Karpas-422 (cell line): ENCODE measurements around the gene TCHHL1. TPM values are rescaled to one million over a fixed set of nuclear protein-coding genes. Genes with fewer than 3 reads are reported as not detected.
"Not testable (repeated sequence)": the region's sequence is repeated elsewhere in the genome, so short reads cannot be mapped to it uniquely, and the experiment has no call there.

Experiments
- DNase-seq: peaks from one replicate; pipeline ENCODE4 v3.0.0-alpha.2; 2015
- H2AFZ ChIP-seq: fragments of 200-600 bp; sonication (generic); 2 replicates; pipeline ENCODE4 v1.6.1; 2014; ENCODE audit warnings: antibody characterized with exemption, low read length, mixed read lengths
- H3K27ac ChIP-seq: fragments of 200-600 bp; sonication (generic); 2 replicates; pipeline ENCODE4 v1.5.1; 2014; ENCODE audit warnings: mild to moderate bottlenecking, low read length, moderate library complexity
- H3K27me3 ChIP-seq: fragments of 200-600 bp; sonication (generic); 2 replicates; pipeline ENCODE4 v1.6.1; 2014; ENCODE audit warnings: low read length, mixed read lengths
- H3K36me3 ChIP-seq: fragments of 200-600 bp; sonication (generic); 2 replicates; pipeline ENCODE4 v1.6.1; 2014; ENCODE audit warnings: low read length, mixed read lengths; ENCODE audit not compliant: insufficient read depth
- H3K4me1 ChIP-seq: fragments of 200-600 bp; sonication (generic); 2 replicates; pipeline ENCODE4 v1.6.1; 2014; ENCODE audit warnings: mild to moderate bottlenecking, low read length, mixed read lengths
- H3K4me2 ChIP-seq: fragments of 200-600 bp; sonication (generic); 2 replicates; pipeline ENCODE4 v1.6.1; 2014; ENCODE audit warnings: low read length, low read depth, mild to moderate bottlenecking; ENCODE audit not compliant: poor library complexity, severe bottlenecking
- H3K4me3 ChIP-seq: fragments of 200-600 bp; sonication (generic); 2 replicates; pipeline ENCODE4 v1.5.1; 2014; ENCODE audit warnings: mild to moderate bottlenecking, antibody characterized with exemption, low read length, mixed read lengths
- H3K79me2 ChIP-seq: fragments of 200-600 bp; sonication (generic); 2 replicates; pipeline ENCODE4 v1.6.1; 2014; ENCODE audit warnings: mild to moderate bottlenecking, low read length, mixed read lengths
- H3K9ac ChIP-seq: fragments of 200-600 bp; sonication (generic); 2 replicates; pipeline ENCODE4 v1.6.0; 2014; ENCODE audit warnings: low read length
- H3K9me2 ChIP-seq: fragments of 200-600 bp; sonication (generic), shearing (Covaris generic); replicated peaks from 2 replicates; pipeline ENCODE4 v1.6.0; 2014; ENCODE audit warnings: mild to moderate bottlenecking, low read length, moderate library complexity; ENCODE audit not compliant: insufficient read depth
- H3K9me3 ChIP-seq: fragments of 300-700, 200-600 bp; sonication (generic); 2 replicates; pipeline ENCODE4 v1.6.1; 2014; ENCODE audit warnings: low read length, mixed read lengths
- H4K20me1 ChIP-seq: fragments of 200-600 bp; sonication (generic); 2 replicates; pipeline ENCODE4 v1.6.1; 2014; ENCODE audit warnings: mild to moderate bottlenecking, antibody characterized with exemption, low read length, low read depth; ENCODE audit not compliant: insufficient read depth
- total RNA-seq: library from RNA; depleted of rRNA; stranded (reverse); fragments of >200 nt; shearing (Covaris generic); gene quantifications from 2 replicates; pipeline ENCODE4 v1.2.3, GENCODE V29; 2014; ENCODE audit warnings: low replicate concordance

The TCHHL1 gene
- total RNA-seq, 1 experiment from 2014 or later: not detected

- Histone ChIP-seq H3K27me3 (no peaks in the 10 kb centered on the region), H3K4me2 (no peak overlapping the region)
- DNase-seq: no peak
These were observed 19.4 kb upstream of the TCHHL1 start for GRCh38 chr1:152107984-152108881.

GRCh38 chr1:152107031-152107983 lies 18.4 kb upstream of the TCHHL1 start:
- H3K4me3 ChIP-seq: no peak overlapping the region
- H3K79me2 ChIP-seq: no peaks in the 10 kb centered on the region
- H4K20me1 ChIP-seq: no peaks in the 10 kb centered on the region
- H3K4me2 ChIP-seq: no peak overlapping the region
- H3K27ac ChIP-seq: no peak overlapping the region
- no peaks in the 10 kb centered on the region for H3K36me3 ChIP-seq
- no peak overlapping the region for H3K9ac ChIP-seq
- H3K9me2 ChIP-seq: no peaks in the 10 kb centered on the region
- H3K27me3 ChIP-seq: no peaks in the 10 kb centered on the region
- H3K4me1 ChIP-seq: peaks cover 13% of the 10 kb centered on the region
- no peaks in the 10 kb centered on the region for H3K9me3 ChIP-seq
- DNase-seq: no peak
- no peak overlapping the region for H2AFZ ChIP-seq

More at GRCh38 chr1:152107984-152108881, 19.4 kb upstream of the TCHHL1 start:
- H3K4me3 ChIP-seq: no peak overlapping the region
- no peaks in the 10 kb centered on the region for H3K79me2 ChIP-seq
- no peaks in the 10 kb centered on the region for H3K9me2 ChIP-seq
- H3K4me1 ChIP-seq: peaks cover 20% of the 10 kb centered on the region
- H4K20me1 ChIP-seq: no peaks in the 10 kb centered on the region
- no peak overlapping the region for H3K9ac ChIP-seq
- no peak overlapping the region for H3K27ac ChIP-seq
- no peaks in the 10 kb centered on the region for H3K36me3 ChIP-seq
- no peaks in the 10 kb centered on the region for H3K9me3 ChIP-seq
- no peak overlapping the region for H2AFZ ChIP-seq

- H4K20me1 ChIP-seq: no peaks in the 10 kb centered on the region
- no peaks in the 10 kb centered on the region for H3K4me1 ChIP-seq
- H3K27me3 ChIP-seq: no peaks in the 10 kb centered on the region
- no peaks in the 10 kb centered on the region for H3K9me3 ChIP-seq
- no peak overlapping the region for H3K27ac ChIP-seq
- no peaks in the 10 kb centered on the region for H3K36me3 ChIP-seq
- no peak overlapping the region for H3K9ac ChIP-seq
- no peak overlapping the region for H2AFZ ChIP-seq
- no peak overlapping the region for H3K4me3 ChIP-seq
- DNase-seq: no peak
- H3K4me2 ChIP-seq: no peak overlapping the region
- no peaks in the 10 kb centered on the region for H3K79me2 ChIP-seq
- H3K9me2 ChIP-seq: no peaks in the 10 kb centered on the region
These were observed 16.0 kb upstream of the TCHHL1 start for GRCh38 chr1:152104854-152105253.

GRCh38 chr1:152096931-152097330 lies 8.1 kb upstream of the TCHHL1 start:
- Histone ChIP-seq H2AFZ (no peak overlapping the region), H4K20me1 (no peaks in the 10 kb centered on the region), H3K4me2 (no peak overlapping the region), H3K27ac (no peak overlapping the region), H3K9ac (no peak overlapping the region), H3K27me3 (no peaks in the 10 kb centered on the region), H3K4me3 (no peak overlapping the region), H3K9me2 (no peaks in the 10 kb centered on the region), H3K9me3 (no peaks in the 10 kb centered on the region), H3K36me3 (no peaks in the 10 kb centered on the region), H3K4me1 (no peaks in the 10 kb centered on the region), H3K79me2 (no peaks in the 10 kb centered on the region)
- no peak for DNase-seq

- H3K79me2 ChIP-seq: no peaks in the 10 kb centered on the region
- no peaks in the 10 kb centered on the region for H3K36me3 ChIP-seq
These were observed 2.1 kb downstream of the TCHHL1 start for GRCh38 chr1:152086760-152087159.

GRCh38 chr1:152084853-152085252 lies 4.0 kb downstream of the TCHHL1 start:
- Histone ChIP-seq H3K36me3 (no peaks in the 10 kb centered on the region), H3K79me2 (no peaks in the 10 kb centered on the region), H2AFZ (no peak overlapping the region), H3K4me3 (no peak overlapping the region), H3K9me2 (no peaks in the 10 kb centered on the region), H3K27ac (no peak overlapping the region), H3K4me2 (no peak overlapping the region), H3K4me1 (no peaks in the 10 kb centered on the region), H3K27me3 (no peaks in the 10 kb centered on the region), H3K9ac (no peak overlapping the region), H3K9me3 (no peaks in the 10 kb centered on the region), H4K20me1 (no peaks in the 10 kb centered on the region)
- DNase-seq: no peak

More at GRCh38 chr1:152086760-152087159, 2.1 kb downstream of the TCHHL1 start:
- Histone ChIP-seq H3K27ac (no peak overlapping the region), H3K4me1 (no peaks in the 10 kb centered on the region), H4K20me1 (no peaks in the 10 kb centered on the region), H2AFZ (no peak overlapping the region), H3K4me3 (no peak overlapping the region), H3K9me3 (no peaks in the 10 kb centered on the region), H3K27me3 (no peaks in the 10 kb centered on the region), H3K9me2 (no peaks in the 10 kb centered on the region), H3K4me2 (no peak overlapping the region), H3K9ac (no peak overlapping the region)
- no peak for DNase-seq

- H3K9ac ChIP-seq, H3K9me3 ChIP-seq, H2AFZ ChIP-seq, DNase-seq, H3K4me2 ChIP-seq, H3K79me2 ChIP-seq, H3K36me3 ChIP-seq, H4K20me1 ChIP-seq, H3K27me3 ChIP-seq, H3K4me1 ChIP-seq, H3K4me3 ChIP-seq, H3K27ac ChIP-seq, H3K9me2 ChIP-seq: not testable (repeated sequence)
These were observed 7.8 kb downstream of the TCHHL1 start for GRCh38 chr1:152081026-152081425.

- H3K4me1 ChIP-seq, H3K4me3 ChIP-seq, H3K9me3 ChIP-seq, H3K4me2 ChIP-seq, H3K9me2 ChIP-seq, H4K20me1 ChIP-seq, H3K79me2 ChIP-seq, H3K9ac ChIP-seq, H2AFZ ChIP-seq, H3K27ac ChIP-seq, H3K27me3 ChIP-seq, H3K36me3 ChIP-seq, DNase-seq: not testable (repeated sequence)
These were observed 8.4 kb downstream of the TCHHL1 start for GRCh38 chr1:152080494-152080893.
